Vagina (tissue), 2 donors: ENCODE results near the gene TTLL4. TPM values are rescaled to one million over a fixed set of nuclear protein-coding genes. Genes with fewer than 3 reads are reported as not detected.
A peak's percentile ranks its signal among the peaks of the same experiment; 100 is the strongest.

ENCODE experiments used
- DNase-seq, 2 donors: peaks; one replicate each; pipeline ENCODE4 v3.0.0-alpha.2; 2017; ENCODE audit errors: extremely low spot score in 2 of 2
- H3K27ac ChIP-seq: fragments of 200-600 bp; sonication (generic); one replicate; pipeline ENCODE4 v1.5.1; 2019
- H3K27me3 ChIP-seq: fragments of 200-600 bp; sonication (generic); one replicate; pipeline ENCODE4 v1.5.1; 2019
- H3K36me3 ChIP-seq, 2 donors: fragments of 200-600 bp; sonication (generic); one replicate each; pipeline ENCODE4 v1.5.1; 2017 to 2019
- H3K4me1 ChIP-seq: fragments of 200-600 bp; sonication (generic); one replicate; pipeline ENCODE4 v1.5.1; 2019
- H3K4me3 ChIP-seq, 2 donors: fragments of 200-600 bp; sonication (generic); 1 replicate in 1 of 2; 2 replicates in 1 of 2; pipeline ENCODE4 v1.5.1; 2016 to 2019
- H3K9me3 ChIP-seq: fragments of 200-600 bp; sonication (generic); one replicate; pipeline ENCODE4 v1.5.1; 2019
- CTCF ChIP-seq, 3 experiments: fragments of 450-650 bp in 2 of 3; fragments of 200-600 bp in 1 of 3; sonication (generic) in 1 of 3; IDR thresholded peaks; one replicate each; pipeline ENCODE4 v1.5.1; 2017 to 2019; ENCODE audit warnings: antibody characterized with exemption in 3 of 3, mild to moderate bottlenecking in 2 of 3, moderate library complexity in 2 of 3
- POLR2A ChIP-seq, 2 donors: fragments of 450-650 bp; IDR thresholded peaks; one replicate each; pipeline ENCODE4 v1.6.1; 2017; ENCODE audit warnings: antibody characterized with exemption in 2 of 2, mild to moderate bottlenecking in 2 of 2, moderate library complexity in 2 of 2
- POLR2AphosphoS5 ChIP-seq, 2 donors: sonication (generic); formaldehyde crosslinking; IDR thresholded peaks; one replicate each; pipeline ENCODE4 v1.9.0; 2017; ENCODE audit warnings: antibody characterized with exemption in 2 of 2, mild to moderate bottlenecking in 2 of 2, low read depth in 1 of 2; ENCODE audit not compliant: insufficient read depth in 1 of 2
- intact Hi-C: fragments of 100-400 bp; cut with DNase I; formaldehyde crosslinking; loops from one replicate; pipeline ENCODE4 v1.15.1; 2023
- total RNA-seq: library from RNA; depleted of rRNA; stranded (reverse); fragments of >200 nt; gene quantifications from one replicate; pipeline ENCODE4 v1.2.3, GENCODE V29; 2016

The TTLL4 gene
- total RNA-seq, 1 donor from 2014 or later, result 23.3 TPM

- peaks cover 0 to 56% of the 10 kb centered on the region in 2 donors for H3K36me3 ChIP-seq
- no peak overlapping the region for H3K27ac ChIP-seq
Observed at GRCh38 chr2:218744615-218745014, 34.0 kb downstream of the TTLL4 start.

GRCh38 chr2:218745160-218745558 lies 34.5 kb downstream of the TTLL4 start:
- intact Hi-C loops, result no loop called here
- DNase-seq, result peak in 1 of 2 donors; percentile 62
- peaks cover 3 to 56% of the 10 kb centered on the region in 2 donors for H3K36me3 ChIP-seq

More at GRCh38 chr2:218744615-218745014, 34.0 kb downstream of the TTLL4 start:
- no peak for TF ChIP-seq CTCF (IDR thresholded peaks at IDR 0.05)
- no peak for TF ChIP-seq POLR2AphosphoS5 (IDR thresholded peaks at IDR 0.05; ENCODE audit: insufficient read depth in 1 of 2, low read depth in 1 of 2)
- no peak for TF ChIP-seq POLR2A (IDR thresholded peaks at IDR 0.05)
- intact Hi-C loops, result no loop called here
- H3K9me3 ChIP-seq, result no peaks in the 10 kb centered on the region
- H3K4me3 ChIP-seq, result no peak overlapping the region
- H3K4me1 ChIP-seq, result no peaks in the 10 kb centered on the region
- H3K27me3 ChIP-seq, result no peaks in the 10 kb centered on the region
- no peak for DNase-seq

GRCh38 chr2:218745559-218746469 lies 35.2 kb downstream of the TTLL4 start:
- intact Hi-C loops, result no loop called here
- TF ChIP-seq POLR2A (IDR thresholded peaks at IDR 0.05) (no peak), POLR2AphosphoS5 (IDR thresholded peaks at IDR 0.05; ENCODE audit: insufficient read depth in 1 of 2, low read depth in 1 of 2) (no peak), CTCF (IDR thresholded peaks at IDR 0.05) (no peak)
- no peaks in the 10 kb centered on the region for H3K27me3 ChIP-seq
- DNase-seq, result peak in 1 of 2 donors; percentile 67
- no peak overlapping the region for H3K4me3 ChIP-seq
- H3K4me1 ChIP-seq, result no peaks in the 10 kb centered on the region
- no peak overlapping the region for H3K27ac ChIP-seq
- no peaks in the 10 kb centered on the region for H3K9me3 ChIP-seq
- peaks cover 3 to 50% of the 10 kb centered on the region in 2 donors for H3K36me3 ChIP-seq

More at GRCh38 chr2:218745160-218745558, 34.5 kb downstream of the TTLL4 start:
- Histone ChIP-seq H3K27ac (no peak overlapping the region), H3K4me3 (no peak overlapping the region), H3K27me3 (no peaks in the 10 kb centered on the region), H3K9me3 (no peaks in the 10 kb centered on the region), H3K4me1 (no peaks in the 10 kb centered on the region)
- TF ChIP-seq CTCF (IDR thresholded peaks at IDR 0.05) (no peak), POLR2AphosphoS5 (IDR thresholded peaks at IDR 0.05; ENCODE audit: insufficient read depth in 1 of 2, low read depth in 1 of 2) (no peak), POLR2A (IDR thresholded peaks at IDR 0.05) (no peak)

- H3K4me1 ChIP-seq, result no peaks in the 10 kb centered on the region
- H3K36me3 ChIP-seq, result peaks cover 3 to 44% of the 10 kb centered on the region in 2 donors
- no peak overlapping the region for H3K27ac ChIP-seq
- no peaks in the 10 kb centered on the region for H3K9me3 ChIP-seq
- no peak for TF ChIP-seq POLR2A (IDR thresholded peaks at IDR 0.05)
- no peak for TF ChIP-seq POLR2AphosphoS5 (IDR thresholded peaks at IDR 0.05; ENCODE audit: insufficient read depth in 1 of 2, low read depth in 1 of 2)
- no peak for TF ChIP-seq CTCF (IDR thresholded peaks at IDR 0.05)
- no peak for DNase-seq
- H3K27me3 ChIP-seq, result no peaks in the 10 kb centered on the region
- intact Hi-C loops, result no loop called here
- H3K4me3 ChIP-seq, result no peak overlapping the region
Observed at GRCh38 chr2:218746470-218746795, 35.8 kb downstream of the TTLL4 start.

GRCh38 chr2:218746960-218747359 lies 36.3 kb downstream of the TTLL4 start:
- DNase-seq, result peak in 1 of 2 donors; percentile 32
- TF ChIP-seq POLR2A (IDR thresholded peaks at IDR 0.05), result no peak
- no peak for TF ChIP-seq POLR2AphosphoS5 (IDR thresholded peaks at IDR 0.05; ENCODE audit: insufficient read depth in 1 of 2, low read depth in 1 of 2)
- TF ChIP-seq CTCF (IDR thresholded peaks at IDR 0.05), result no peak
- no peaks in the 10 kb centered on the region for H3K9me3 ChIP-seq
- no peaks in the 10 kb centered on the region for H3K27me3 ChIP-seq
- no peak overlapping the region for H3K4me3 ChIP-seq
- H3K27ac ChIP-seq, result no peak overlapping the region
- no peaks in the 10 kb centered on the region for H3K4me1 ChIP-seq
- intact Hi-C loops, result no loop called here
- H3K36me3 ChIP-seq, result peaks cover 3 to 39% of the 10 kb centered on the region in 2 donors
